Ishikawa (cell line): ENCODE results near the gene SLC6A19.

Experiments used
- CEBPB ChIP-seq: IDR thresholded peaks from 2 replicates; pipeline ENCODE4 v1.6.1; 2012
- CREB1 ChIP-seq: IDR thresholded peaks from 2 replicates; pipeline ENCODE4 v1.6.1; 2012; ENCODE audit warnings: low read depth
- EGR1 ChIP-seq: IDR thresholded peaks from 2 replicates; pipeline ENCODE4 v1.6.1; 2012
- EP300 ChIP-seq: IDR thresholded peaks from 2 replicates; pipeline ENCODE4 v1.6.1; 2012; ENCODE audit warnings: borderline replicate concordance
- FOXM1 ChIP-seq: IDR thresholded peaks from 2 replicates; pipeline ENCODE4 v1.6.1; 2012; ENCODE audit warnings: low read depth, borderline replicate concordance
- MAX ChIP-seq: IDR thresholded peaks from 2 replicates; pipeline ENCODE4 v1.6.1; 2012
- NFIC ChIP-seq: IDR thresholded peaks from 2 replicates; pipeline ENCODE4 v1.6.1; 2012
- RAD21 ChIP-seq: IDR thresholded peaks from 2 replicates; pipeline ENCODE4 v1.6.1; 2012; ENCODE audit warnings: low read depth
- TAF1 ChIP-seq: IDR thresholded peaks from 2 replicates; pipeline ENCODE4 v1.6.1; 2012; ENCODE audit warnings: low read depth, mild to moderate bottlenecking
- TCF12 ChIP-seq: IDR thresholded peaks from 2 replicates; pipeline ENCODE4 v1.6.1; 2012; ENCODE audit warnings: low read depth
- TEAD4 ChIP-seq: IDR thresholded peaks from 2 replicates; pipeline ENCODE4 v1.6.1; 2012
- USF1 ChIP-seq: IDR thresholded peaks from 2 replicates; pipeline ENCODE4 v1.6.1; 2012
- YY1 ChIP-seq: IDR thresholded peaks from 2 replicates; pipeline ENCODE4 v1.6.1; 2012; ENCODE audit warnings: low read depth
- ZBTB7A ChIP-seq: IDR thresholded peaks from 2 replicates; pipeline ENCODE4 v1.6.1; 2012; ENCODE audit warnings: low read depth
- TF ChIP-seq, protein P1 (sequence below): IDR thresholded peaks from 2 replicates; pipeline ENCODE4 v1.6.1; 2012; ENCODE audit warnings: low read depth, mild to moderate bottlenecking

Gene SLC6A19

GRCh38 chr5:1162276-1162675 is 39.1 kb upstream of the SLC6A19 start:
- TF ChIP-seq ZBTB7A (0 out of 2 replicates have a peak, but pooled peaks have one; percentile 16), YY1 (no peak), MAX (no peak; the same call in 1 of the 2 replicates)

DNA sequence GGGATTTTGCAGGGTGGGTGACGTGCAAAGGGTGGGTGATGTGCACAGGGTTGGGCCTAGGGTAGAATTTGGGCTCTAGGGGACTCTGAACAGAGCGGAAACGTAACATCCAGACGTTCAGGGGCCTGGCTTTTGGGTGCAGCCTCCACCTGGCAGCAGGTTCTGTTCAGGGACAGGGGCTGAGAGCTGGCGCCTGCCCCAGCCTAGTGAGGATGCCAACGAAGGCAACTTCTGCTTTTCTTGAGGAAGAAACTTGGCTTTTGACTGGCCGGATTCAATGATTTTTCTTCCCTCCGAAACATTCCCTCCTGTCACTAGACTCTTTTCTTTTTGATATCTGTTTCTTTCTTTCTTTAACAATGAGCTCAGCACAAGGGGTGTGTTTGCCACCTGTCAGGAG is 38.6 kb upstream of the SLC6A19 start:
- TF ChIP-seq YY1 (no peak), EP300 (no peak), TEAD4 (no peak), TCF12 (no peak), MAX (no peak), TAF1 (no peak)

- TF ChIP-seq RAD21 (no peak), FOXM1 (no peak), CREB1 (no peak), YY1 (no peak), EP300 (no peak), NFIC (no peak), USF1 (no peak), EGR1 (no peak), TAF1 (no peak), ZBTB7A (no peak), TEAD4 (no peak)
These were observed 38.0 kb upstream of the SLC6A19 start for GRCh38 chr5:1163366-1163765.

DNA sequence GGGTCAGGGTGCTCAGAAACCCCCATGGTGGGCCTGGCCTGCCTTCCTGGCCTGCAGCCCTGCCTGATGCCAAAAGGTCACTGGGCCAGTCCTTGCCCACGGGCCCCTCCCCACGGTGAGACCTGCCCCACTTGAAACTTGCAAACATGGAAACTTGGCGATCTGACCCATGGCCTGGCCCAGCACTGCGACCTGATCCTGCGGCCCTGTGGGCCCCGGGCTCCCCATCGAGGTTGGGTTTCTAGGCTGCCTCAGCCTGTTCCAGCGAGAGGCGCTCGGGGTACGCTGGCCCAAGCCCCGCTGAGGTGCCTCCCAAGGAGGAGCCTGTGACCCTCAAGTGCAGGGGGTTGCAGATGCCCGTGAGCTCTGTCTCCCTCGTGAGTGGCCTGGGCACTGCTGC is 37.5 kb upstream of the SLC6A19 start:
- no peak for TF ChIP-seq CREB1
- TF ChIP-seq TAF1 = no peak
- TF ChIP-seq TEAD4 = no peak
- no peak for TF ChIP-seq EGR1
- TF ChIP-seq TCF12 = no peak
- no peak for TF ChIP-seq FOXM1
- TF ChIP-seq EP300 = no peak
- no peak for TF ChIP-seq NFIC

DNA sequence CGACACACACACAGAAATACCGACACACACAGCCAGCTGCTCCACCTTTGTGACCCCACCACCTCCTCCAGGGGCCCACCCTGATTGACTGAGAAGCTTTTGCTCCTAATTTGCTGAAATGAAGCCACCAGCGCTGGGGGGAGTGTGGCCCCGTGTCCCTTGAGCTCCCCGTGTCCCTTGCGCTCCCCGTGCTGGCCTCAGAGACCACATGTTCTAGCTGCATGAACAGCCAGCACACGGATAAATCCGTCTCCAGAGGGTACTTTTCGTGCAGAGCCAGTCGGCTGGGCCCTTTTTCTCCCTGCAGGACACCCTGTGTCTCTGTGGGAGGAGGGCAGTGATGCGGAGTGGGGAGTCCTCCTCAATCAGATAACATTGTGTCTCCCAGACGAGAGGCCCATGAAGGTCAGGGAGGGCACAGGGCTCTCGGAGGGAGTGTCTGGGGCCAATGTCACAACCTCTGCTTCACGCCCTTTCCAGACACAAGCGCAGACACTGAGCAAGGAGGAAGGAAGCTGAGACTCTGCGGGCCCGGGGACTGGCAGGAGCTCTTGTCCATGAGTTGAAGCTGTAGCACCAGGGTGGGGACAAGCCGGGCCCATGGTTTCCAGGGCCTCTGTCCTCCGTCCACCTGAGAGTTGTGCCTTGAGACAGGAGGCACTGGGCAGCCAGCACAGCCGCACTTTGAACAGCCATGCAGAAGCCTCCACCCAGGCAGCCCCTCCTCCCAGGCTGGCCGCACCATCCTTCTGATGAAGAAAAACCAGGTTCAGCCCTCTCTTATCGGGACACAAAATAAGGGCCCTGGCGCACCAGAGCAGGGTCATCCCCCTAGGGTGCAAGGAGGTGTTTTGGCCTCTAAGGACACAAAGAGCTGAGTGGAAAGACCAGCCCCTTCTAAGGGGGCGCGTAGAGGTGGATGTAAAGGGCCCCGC is 36.4 kb upstream of the SLC6A19 start:
- TF ChIP-seq TAF1 (no peak), YY1 (no peak), TEAD4 (no peak), CEBPB (no peak), RAD21 (no peak), CREB1 (no peak), ZBTB7A (no peak), EGR1 (no peak), MAX (no peak), NFIC (no peak), EP300 (no peak), TCF12 (no peak), USF1 (no peak), FOXM1 (no peak)
- TF ChIP-seq, protein P1, sequence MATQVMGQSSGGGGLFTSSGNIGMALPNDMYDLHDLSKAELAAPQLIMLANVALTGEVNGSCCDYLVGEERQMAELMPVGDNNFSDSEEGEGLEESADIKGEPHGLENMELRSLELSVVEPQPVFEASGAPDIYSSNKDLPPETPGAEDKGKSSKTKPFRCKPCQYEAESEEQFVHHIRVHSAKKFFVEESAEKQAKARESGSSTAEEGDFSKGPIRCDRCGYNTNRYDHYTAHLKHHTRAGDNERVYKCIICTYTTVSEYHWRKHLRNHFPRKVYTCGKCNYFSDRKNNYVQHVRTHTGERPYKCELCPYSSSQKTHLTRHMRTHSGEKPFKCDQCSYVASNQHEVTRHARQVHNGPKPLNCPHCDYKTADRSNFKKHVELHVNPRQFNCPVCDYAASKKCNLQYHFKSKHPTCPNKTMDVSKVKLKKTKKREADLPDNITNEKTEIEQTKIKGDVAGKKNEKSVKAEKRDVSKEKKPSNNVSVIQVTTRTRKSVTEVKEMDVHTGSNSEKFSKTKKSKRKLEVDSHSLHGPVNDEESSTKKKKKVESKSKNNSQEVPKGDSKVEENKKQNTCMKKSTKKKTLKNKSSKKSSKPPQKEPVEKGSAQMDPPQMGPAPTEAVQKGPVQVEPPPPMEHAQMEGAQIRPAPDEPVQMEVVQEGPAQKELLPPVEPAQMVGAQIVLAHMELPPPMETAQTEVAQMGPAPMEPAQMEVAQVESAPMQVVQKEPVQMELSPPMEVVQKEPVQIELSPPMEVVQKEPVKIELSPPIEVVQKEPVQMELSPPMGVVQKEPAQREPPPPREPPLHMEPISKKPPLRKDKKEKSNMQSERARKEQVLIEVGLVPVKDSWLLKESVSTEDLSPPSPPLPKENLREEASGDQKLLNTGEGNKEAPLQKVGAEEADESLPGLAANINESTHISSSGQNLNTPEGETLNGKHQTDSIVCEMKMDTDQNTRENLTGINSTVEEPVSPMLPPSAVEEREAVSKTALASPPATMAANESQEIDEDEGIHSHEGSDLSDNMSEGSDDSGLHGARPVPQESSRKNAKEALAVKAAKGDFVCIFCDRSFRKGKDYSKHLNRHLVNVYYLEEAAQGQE = no peak

DNA sequence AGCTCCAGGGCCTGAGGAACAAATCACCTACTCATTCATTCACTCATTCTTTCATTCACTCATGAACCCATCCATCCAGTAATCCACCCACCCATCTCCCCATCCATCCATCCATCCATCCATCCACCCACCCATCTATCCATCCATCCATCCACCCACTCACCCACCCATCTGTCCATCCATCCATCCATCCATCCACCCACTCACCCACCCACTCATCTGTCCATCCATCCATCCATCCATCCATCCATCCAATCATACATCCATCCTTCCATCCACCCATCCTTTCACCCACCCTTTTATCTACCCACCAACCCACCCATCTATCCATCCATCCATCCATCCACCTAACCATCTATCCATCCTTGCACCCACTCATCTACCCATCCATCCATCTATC is 35.5 kb upstream of the SLC6A19 start:
- TF ChIP-seq TAF1 = no peak
- TF ChIP-seq TEAD4 = no peak
- no peak for TF ChIP-seq EGR1
- no peak for TF ChIP-seq NFIC
- TF ChIP-seq MAX = no peak
- no peak for TF ChIP-seq RAD21
- TF ChIP-seq FOXM1 = no peak
- TF ChIP-seq TCF12 = no peak
- TF ChIP-seq YY1 = no peak
- TF ChIP-seq CREB1 = no peak
- no peak for TF ChIP-seq USF1

DNA sequence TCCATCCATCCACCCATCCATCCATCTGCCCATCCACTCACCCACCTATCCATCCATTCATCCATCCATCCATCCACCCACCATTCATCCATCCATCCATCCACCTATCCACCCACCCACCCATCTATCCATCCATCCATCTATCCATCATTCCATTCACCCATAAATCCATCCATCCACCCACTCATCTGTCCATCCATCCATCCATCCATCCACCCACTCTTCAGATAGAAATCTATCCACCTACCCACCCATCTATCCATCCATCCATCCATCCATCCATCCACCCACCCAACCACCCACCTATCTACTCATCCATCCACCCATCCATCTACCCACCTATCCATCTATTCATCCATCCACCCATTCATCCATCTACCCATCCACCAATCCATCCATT is 35.0 kb upstream of the SLC6A19 start:
- TF ChIP-seq FOXM1 (no peak), CEBPB (no peak), USF1 (no peak), ZBTB7A (no peak), YY1 (no peak), TCF12 (no peak), RAD21 (no peak)
